ENCODE results near the gene PSMG4. TPM values are rescaled to one million over a fixed set of nuclear protein-coding genes. Genes with fewer than 3 reads are reported as not detected.

The PSMG4 gene
- total and polyA plus RNA-seq, 9 of the 15 experiments (the other 6 are each of a cell fraction or from before 2014, with no cell fraction given) = 12.9 to 185 (median 52.0) TPM

- ATAC-seq (no peak), FAIRE-seq (no peak), DNase-seq (ENCODE audit: extremely low read depth in 1 of 4, low spot score in 3 of 4) (no peak)
- ChIA-PET CTCF (ENCODE audit: low intra/inter-chr PET ratio) (no interaction called here), POLR2A (interaction anchor here (0.6 to 1.9 kb wide), 10 partner anchors 10 to 198 kb away, joined by 3 to 5 read pairs (median 4); no protein-coding TSS in a partner anchor)
- intact Hi-C loops (cut with micrococcal nuclease) (no loop called here), in situ Hi-C loops (cut with MboI) (no loop called here)
- H2AFZ ChIP-seq (ENCODE audit: low read depth, low read length) = no peak overlapping the region
- WGBS (ENCODE audit: insufficient coverage, low coverage, missing lambda C conversion rate) = 70% methylated on average over 8 of the region's 8 CpGs
- peaks cover 36% of the 10 kb centered on the region for H4K20me1 ChIP-seq (replicated peaks; ENCODE audit: control insufficient read depth, insufficient read depth, low read length)
- H3K79me2 ChIP-seq (ENCODE audit: control insufficient read depth, insufficient read depth, low read length) = peaks cover 78% of the 10 kb centered on the region
- peaks cover 32 to 36% of the 10 kb centered on the region in 2 experiments for H3K4me1 ChIP-seq (replicated peaks in 1 of 2; ENCODE audit: control insufficient read depth in 2 of 2, insufficient read depth in 2 of 2, low read length in 2 of 2)
- no peak overlapping the region for H3K4me3 ChIP-seq
- BruUV-seq (replicated peaks) = no TSS peak
- no peak overlapping the region; the same call in 1 of the 2 replicates for H3K4me2 ChIP-seq (ENCODE audit: insufficient read depth, low read length)
- H3K9me1 ChIP-seq (ENCODE audit: control insufficient read depth, insufficient read depth, low read length) = peaks cover 15% of the 10 kb centered on the region
- H3K27me3 ChIP-seq (ENCODE audit: control insufficient read depth in 2 of 2, insufficient read depth in 2 of 2, low read length in 2 of 2) = no peaks in the 10 kb centered on the region
- peaks cover 62% of the 10 kb centered on the region for H3K36me3 ChIP-seq (ENCODE audit: control insufficient read depth, insufficient read depth, low read length)
- TF ChIP-seq SPI1 (IDR thresholded peaks at IDR 0.05; ENCODE audit: borderline replicate concordance, low read depth, low read length) = no peak
- TF ChIP-seq SETDB1 (IDR thresholded peaks at IDR 0.05; ENCODE audit: low read length) = no peak
- H3K9ac ChIP-seq (ENCODE audit: insufficient read depth in 1 of 2, low read depth in 2 of 2, low read length in 2 of 2) = peak overlapping the region in 1 of 2 experiments; percentile 90; a peak in 2 of 4 replicates
- H3K27ac ChIP-seq (ENCODE audit: extremely low read depth, low read depth, low read length) = no peak overlapping the region
- no peaks in the 10 kb centered on the region for H3K9me3 ChIP-seq (replicated peaks; ENCODE audit: control insufficient read depth, insufficient read depth, low read depth, low read length)
These were observed 3.2 kb downstream of the PSMG4 start for GRCh38 chr6:3261921-3262320.

GRCh38 chr6:3263096-3263495, 4.3 kb downstream of the PSMG4 start:
- no peak overlapping the region for H3K4me3 ChIP-seq
- DNase-seq (ENCODE audit: extremely low read depth in 1 of 4, low spot score in 3 of 4) = no peak
- in situ Hi-C loops (cut with MboI) (no loop called here), intact Hi-C loops (cut with micrococcal nuclease) (no loop called here)
- H2AFZ ChIP-seq (ENCODE audit: low read depth, low read length) = no peak overlapping the region
- peak overlapping the region in 1 of 2 experiments; percentile 53; a peak in 1 of 4 replicates for H3K9ac ChIP-seq (ENCODE audit: insufficient read depth in 1 of 2, low read depth in 2 of 2, low read length in 2 of 2)
- WGBS (ENCODE audit: insufficient coverage, low coverage, missing lambda C conversion rate) = 91% methylated on average over 6 of the region's 6 CpGs
- POLR2A ChIA-PET = interaction anchor here (1.1 kb wide), 1 partner anchor 70 kb away, joined by 3 read pairs; no protein-coding TSS in a partner anchor
- no peak for ATAC-seq
- peaks cover 15% of the 10 kb centered on the region for H3K9me1 ChIP-seq (ENCODE audit: control insufficient read depth, insufficient read depth, low read length)
- no peak for FAIRE-seq
- H3K27ac ChIP-seq (ENCODE audit: extremely low read depth, low read depth, low read length) = no peak overlapping the region
- no peak overlapping the region for H3K4me2 ChIP-seq (ENCODE audit: insufficient read depth, low read length)
- BruUV-seq (replicated peaks) = no TSS peak
- CTCF ChIA-PET (ENCODE audit: low intra/inter-chr PET ratio) = no interaction called here
- peaks cover 72% of the 10 kb centered on the region for H3K36me3 ChIP-seq (ENCODE audit: control insufficient read depth, insufficient read depth, low read length)
- peaks cover 42% of the 10 kb centered on the region for H4K20me1 ChIP-seq (replicated peaks; ENCODE audit: control insufficient read depth, insufficient read depth, low read length)
- no peaks in the 10 kb centered on the region for H3K9me3 ChIP-seq (replicated peaks; ENCODE audit: control insufficient read depth, insufficient read depth, low read depth, low read length)
- H3K27me3 ChIP-seq (ENCODE audit: control insufficient read depth in 2 of 2, insufficient read depth in 2 of 2, low read length in 2 of 2) = no peaks in the 10 kb centered on the region
- TF ChIP-seq GATA2 (CRISPR knock-in tag; IDR thresholded peaks at IDR 0.05) (peak; percentile 18; the same call in 1 of the 2 replicates), ZFPM2 (CRISPR knock-in tag; IDR thresholded peaks at IDR 0.05) (no peak), PPARD (CRISPR knock-in tag; IDR thresholded peaks at IDR 0.05) (no peak)
- peaks cover 21 to 27% of the 10 kb centered on the region in 2 experiments for H3K4me1 ChIP-seq (replicated peaks in 1 of 2; ENCODE audit: control insufficient read depth in 2 of 2, insufficient read depth in 2 of 2, low read length in 2 of 2)
- peaks cover 88% of the 10 kb centered on the region for H3K79me2 ChIP-seq (ENCODE audit: control insufficient read depth, insufficient read depth, low read length)
